ENCODE data around the gene GPA33.

DNA sequence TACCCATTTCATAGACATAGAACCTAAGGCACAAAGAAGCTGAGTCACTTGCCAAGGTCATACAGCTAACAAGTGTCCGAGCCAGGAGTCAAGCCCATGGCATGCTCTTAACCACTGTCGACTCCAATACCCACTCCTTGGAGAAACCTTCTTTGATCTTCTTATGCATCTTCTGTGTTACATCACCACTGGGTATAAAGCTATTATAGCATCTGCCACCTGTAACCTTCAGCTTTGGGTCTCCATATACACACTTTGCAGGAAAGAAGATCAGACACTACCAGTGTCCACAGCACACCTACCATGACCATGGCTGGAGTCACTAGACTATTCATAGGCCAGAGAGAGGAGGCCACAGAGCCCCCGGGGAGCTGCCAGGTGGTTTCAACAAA, 29.1 kb downstream of the GPA33 start:
- TF ChIP-seq POLR2A (IDR thresholded peaks at IDR 0.05): no peak
- TF ChIP-seq, protein P1, sequence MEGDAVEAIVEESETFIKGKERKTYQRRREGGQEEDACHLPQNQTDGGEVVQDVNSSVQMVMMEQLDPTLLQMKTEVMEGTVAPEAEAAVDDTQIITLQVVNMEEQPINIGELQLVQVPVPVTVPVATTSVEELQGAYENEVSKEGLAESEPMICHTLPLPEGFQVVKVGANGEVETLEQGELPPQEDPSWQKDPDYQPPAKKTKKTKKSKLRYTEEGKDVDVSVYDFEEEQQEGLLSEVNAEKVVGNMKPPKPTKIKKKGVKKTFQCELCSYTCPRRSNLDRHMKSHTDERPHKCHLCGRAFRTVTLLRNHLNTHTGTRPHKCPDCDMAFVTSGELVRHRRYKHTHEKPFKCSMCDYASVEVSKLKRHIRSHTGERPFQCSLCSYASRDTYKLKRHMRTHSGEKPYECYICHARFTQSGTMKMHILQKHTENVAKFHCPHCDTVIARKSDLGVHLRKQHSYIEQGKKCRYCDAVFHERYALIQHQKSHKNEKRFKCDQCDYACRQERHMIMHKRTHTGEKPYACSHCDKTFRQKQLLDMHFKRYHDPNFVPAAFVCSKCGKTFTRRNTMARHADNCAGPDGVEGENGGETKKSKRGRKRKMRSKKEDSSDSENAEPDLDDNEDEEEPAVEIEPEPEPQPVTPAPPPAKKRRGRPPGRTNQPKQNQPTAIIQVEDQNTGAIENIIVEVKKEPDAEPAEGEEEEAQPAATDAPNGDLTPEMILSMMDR (IDR thresholded peaks at IDR 0.05): no peak

All from testis (tissue), 2 donors.